Stimulated activated CD4-positive, alpha-beta T cell treated with anti-CD3 and anti-CD28 coated beads, TNF-alpha, amount 100 ng/mL, for 1 hour (primary cell): Measurements from ENCODE around the gene PRDM5.

Experiments used
- DNase-seq, 3 donors: peaks; one replicate each; pipeline ENCODE4 v3.0.0-alpha.2; 2020; ENCODE audit warnings: low read depth in 3 of 3, low spot score in 1 of 3

PRDM5 gene

DNA sequence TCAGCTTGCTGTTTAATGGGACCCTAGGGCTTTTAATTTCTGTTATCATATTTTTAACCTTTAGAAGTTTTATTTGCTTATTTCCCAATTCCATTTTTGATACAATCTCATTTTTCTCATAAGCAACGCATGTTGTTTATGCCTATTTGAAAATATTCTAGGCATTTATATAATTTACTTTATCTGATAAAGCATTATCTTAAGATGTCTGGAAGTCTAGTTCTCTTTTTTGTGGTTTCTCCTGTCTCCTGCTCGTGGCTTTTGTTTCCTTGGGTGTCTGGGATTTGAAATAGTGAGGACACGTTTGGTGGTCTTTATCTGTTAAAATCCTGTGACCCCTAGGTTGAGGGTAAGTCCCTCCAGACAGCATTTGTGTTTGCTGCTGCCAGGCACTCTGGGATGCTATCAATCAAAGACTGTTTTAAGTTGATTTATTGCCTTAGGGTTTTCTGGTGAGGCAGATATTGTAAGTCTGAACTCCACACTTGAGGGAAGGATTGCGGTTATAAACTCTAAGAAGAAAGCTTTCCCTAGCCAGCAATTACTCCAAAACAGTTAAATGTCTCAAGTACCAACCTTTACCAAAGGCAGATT lies 208.0 kb downstream of the PRDM5 start:
- no peak for DNase-seq

DNA sequence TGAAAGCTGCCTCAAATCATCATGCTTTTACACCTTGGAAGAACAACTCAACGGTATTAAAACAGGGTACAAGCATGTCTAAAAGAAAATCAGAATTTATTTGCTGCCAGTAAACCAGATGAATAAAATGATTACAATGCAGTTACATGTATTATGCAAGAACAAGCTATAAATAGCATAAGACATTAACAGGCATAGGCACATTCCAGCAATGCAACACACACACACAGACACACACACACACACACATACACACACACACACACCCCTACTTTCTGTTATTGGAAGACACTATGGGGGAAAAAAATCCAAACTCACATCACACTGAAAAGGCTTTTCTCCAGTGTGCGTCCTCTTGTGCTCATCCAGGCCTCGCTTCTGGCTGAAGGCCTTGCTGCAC lies 212.5 kb downstream of the PRDM5 start:
- DNase-seq = no peak

DNA sequence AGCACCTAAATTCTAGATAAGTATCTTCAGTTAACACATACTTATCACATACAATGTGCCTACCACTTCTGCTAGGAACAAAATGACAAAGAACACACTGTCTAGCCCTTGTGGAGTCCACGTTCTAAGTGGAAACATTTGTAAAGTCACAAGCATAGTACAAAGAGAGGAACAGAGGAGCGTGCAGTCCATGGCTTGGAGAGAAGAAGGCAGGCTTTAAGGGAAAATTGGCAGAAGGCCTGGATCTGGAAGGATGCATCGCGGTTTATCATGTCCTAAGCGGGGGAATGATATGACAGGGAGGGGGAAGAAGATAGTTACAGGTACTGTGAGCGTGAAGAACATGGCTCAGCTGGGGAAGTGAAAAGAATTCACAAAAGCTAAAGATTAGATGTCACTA lies 218.0 kb downstream of the PRDM5 start:
- DNase-seq = no peak

DNA sequence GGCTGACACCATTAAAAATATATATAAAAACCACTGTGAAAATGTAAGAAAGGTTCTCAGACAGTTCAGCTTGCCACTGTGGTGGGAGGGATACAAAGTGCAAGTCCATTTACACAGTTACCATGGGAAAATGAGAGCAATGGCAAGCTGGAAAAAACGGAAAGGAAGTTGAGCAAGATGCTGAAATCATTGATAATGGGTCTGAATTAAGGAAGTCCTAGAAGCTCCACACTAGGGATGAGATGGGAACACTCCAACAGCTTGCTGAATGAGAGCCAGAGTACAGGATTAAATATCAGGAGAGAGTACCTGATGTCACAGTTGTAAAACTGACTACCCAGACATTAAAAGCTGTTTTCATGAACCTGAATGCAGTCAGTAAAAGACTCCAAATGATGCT lies 218.6 kb downstream of the PRDM5 start:
- no peak for DNase-seq

DNA sequence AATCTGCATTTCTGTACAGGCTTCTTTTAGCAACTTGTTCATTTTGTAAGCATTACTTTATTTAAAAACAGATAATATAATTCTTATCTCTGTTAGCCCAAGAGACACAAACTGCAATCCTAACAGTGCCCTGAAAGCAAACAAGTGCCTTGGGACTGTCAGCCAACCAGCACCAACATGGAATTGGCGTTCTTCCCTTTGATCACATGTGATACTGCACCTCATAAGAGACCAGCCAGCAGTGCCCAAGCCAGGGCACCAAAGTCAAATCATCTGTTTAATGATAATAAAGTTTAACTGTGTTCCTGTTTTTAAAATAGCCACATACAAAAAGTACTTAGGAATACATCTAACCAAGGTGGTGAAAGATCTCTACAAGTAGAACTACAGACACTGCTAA lies 223.2 kb downstream of the PRDM5 start:
- DNase-seq = no peak

DNA sequence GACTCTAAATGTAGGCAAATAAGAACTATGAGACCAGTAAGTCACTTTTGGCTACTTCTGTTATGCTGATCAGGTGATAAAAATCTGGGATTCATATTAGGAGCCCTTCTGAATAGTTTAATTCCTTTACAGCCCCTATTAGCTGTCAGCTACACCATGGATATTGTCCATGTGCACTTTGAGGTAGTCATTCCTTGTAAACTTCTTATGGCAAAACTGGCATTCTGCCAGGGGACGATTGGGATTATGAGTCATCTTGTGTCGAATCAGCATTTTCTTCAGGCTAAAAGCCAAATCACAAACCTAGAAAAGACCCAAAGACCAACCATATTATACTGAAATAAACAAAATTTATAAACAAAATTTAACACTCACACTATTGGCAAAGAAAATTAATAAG lies 227.6 kb downstream of the PRDM5 start:
- no peak for DNase-seq

DNA sequence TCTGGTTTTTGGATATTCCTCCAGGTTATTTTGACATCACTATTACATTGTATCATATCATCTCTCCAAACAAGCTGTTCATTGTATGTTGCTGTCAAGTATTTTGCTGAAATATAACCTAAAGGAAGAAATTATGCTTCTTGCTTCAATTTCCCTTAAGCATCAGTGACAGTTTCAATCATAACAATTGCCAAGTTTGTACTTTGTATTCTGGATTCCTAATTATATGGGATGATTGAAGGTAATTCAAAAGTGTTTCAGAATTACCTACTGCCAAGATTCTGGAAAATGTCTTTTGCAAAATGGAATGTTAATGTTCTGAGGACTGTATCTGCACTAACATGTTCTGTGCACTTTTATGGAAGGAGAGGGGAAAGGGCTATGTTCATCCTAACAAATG lies 228.7 kb downstream of the PRDM5 start:
- DNase-seq = no peak

DNA sequence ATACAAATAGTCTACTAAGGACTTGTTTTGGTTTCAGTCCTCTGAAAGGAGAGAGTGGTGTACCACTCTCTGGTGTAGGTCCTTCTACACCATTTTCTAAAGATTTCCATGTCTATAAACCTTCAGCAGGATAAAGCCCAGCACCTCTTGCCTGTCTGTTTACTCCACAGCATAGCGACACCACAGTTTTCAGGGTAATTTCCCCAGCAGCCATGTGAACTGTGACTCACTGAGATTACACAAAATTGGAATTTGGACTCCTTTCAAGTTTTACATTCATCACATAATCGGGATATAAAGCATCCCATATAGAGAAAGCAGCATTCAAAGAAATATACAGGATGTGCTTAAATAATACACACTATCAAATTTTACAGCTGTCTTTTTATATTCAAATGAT lies 229.6 kb downstream of the PRDM5 start:
- no peak for DNase-seq

DNA sequence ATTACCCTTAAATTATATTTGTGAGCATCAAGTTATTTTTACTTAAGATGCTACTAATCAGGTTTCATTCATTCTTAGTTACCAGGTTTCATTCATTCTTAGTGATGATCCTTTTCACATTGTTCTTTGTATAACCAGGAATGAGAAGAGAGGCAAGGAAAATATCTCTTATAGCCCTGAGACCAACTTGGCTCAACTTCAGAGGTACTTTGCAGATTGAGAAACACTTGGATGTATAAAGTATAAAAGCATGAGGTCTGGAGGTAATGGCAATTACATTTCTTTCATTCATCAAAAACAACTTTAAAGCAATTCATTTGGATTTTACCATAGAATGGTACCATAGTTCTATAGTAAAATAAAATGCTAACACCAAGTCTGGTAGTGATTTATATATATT lies 231.0 kb downstream of the PRDM5 start:
- no peak for DNase-seq

DNA sequence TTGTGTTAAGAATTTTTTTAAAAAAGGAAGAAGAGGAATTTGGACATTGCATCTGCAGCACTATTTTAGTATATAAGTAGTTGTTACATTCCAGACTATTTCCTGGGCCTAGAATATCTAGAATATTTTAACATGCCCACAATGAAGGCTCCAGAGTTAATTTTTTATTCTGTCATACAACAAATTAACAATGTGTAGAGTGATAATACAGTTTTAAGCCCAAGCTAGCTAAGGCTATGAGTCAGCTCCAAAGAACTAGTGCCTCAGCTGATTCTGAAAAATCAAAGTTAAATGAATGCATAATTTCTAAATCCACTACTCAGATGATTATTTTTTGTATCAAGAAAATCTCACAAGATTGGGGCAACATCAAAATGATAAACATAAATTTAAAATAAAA lies 231.4 kb downstream of the PRDM5 start:
- DNase-seq = no peak

DNA sequence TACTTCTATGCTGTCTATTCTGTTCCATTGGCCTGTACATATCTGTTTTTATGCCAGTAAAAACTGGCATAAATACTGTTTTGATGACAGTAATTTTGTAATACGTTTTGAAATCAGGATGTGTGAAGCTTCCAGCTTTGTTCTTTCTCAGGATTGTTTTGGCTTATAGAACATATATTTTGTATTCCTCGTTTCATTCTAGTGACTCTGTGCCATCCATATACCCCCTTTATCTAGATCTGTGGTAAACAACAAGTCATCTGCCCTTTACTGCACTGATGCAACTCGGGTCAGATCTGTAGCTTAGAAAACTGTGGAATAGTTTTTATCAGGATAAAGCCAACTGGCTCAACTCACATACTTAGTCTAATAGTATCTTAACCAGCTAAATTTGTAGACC lies 233.7 kb downstream of the PRDM5 start:
- DNase-seq = no peak

DNA sequence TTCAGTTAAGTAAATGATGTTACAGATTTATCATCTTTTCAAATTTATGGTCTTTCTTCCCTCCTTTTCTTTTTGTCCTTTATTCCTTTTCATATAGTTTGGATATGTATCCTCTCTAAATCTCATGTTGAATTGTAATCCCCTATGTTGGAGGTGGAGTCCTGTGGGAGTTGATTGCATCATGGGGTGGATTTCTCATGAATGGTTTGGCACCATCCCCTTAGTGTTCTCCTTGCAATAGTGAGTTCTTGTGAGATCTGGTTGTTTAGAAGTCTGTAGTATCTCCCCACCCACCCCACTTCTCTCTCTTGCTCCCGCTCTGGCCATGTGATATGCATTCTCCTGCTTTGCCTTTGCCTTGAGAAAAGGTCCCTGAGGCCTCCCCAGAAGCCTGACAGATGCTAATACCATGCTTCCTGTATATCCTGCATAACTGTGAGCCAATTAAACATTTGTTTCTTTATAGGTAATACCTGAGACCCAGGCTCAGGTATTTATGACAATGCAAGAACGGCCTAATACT lies 236.7 kb downstream of the PRDM5 start:
- no peak for DNase-seq

DNA sequence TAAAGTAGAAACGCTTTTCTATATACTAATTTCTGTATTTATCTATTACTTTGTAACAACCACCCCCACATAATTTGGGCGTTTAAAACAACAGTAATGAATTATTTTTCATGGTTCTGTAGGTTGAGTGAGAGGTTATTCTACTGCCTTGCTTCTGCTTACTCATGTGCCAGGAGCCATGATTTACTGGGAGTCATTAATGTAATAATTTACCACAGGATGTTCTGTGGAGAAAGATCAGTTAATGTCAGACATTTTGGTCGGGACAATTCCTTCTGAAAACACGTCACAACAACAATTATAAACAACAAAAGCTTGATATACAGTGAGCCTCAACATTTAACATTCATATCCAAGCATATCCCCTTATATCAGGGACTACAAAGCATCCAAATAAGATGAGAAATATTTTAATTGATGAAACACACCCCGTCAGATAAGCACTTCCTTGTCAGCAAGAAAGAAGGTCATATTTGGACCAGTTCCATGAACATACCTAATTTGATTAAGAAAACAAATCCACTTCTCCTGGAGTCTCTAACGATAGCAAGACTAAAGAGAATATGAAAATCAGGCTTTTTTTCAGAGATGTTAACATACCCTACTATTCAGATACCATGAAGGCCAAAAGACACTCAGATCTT lies 238.5 kb downstream of the PRDM5 start:
- DNase-seq = no peak

DNA sequence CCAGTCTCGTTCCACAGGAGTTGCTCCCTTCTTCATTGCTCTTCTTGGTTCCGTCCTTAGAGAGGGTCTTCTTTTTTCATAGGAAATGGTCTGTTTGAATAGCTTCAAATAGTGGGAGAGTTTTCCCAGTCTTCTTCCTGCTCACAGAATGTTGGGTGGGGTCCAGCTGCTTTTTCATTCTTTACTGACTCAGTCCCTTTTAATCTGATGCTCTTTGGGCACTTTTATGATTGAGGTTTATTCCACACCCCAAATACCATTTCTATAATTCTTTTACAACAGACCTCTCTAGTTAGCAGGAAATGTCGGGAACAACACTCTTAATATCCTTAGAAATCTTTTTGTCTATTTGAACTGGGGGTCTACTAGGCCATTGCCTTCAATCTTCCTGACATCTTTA lies 239.5 kb downstream of the PRDM5 start:
- no peak for DNase-seq

DNA sequence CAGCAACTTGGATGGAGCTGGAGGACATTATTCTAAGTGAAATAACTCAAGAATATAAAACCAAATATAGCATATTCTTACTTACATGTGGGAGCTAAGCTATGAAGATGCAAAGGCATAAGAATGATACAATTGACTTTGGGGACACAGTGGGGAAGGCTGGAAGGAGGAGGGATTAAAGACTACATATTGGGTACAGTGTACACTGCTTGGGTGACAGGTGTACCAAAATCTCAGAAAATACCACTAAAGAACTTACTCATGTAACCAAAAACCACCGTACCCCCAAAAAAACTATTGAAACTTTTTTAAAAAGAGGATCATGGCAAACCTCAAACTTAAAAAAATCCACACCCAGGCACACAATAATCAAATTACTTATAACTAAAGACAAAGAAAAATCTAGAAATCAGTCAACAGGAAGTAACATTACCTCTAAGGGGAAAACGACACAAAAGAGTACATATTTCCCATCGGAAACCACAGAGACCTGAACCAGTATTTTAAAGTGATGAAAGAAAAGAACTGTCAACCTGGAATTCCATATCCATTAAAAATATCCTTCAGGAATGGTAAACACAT lies 241.8 kb downstream of the PRDM5 start:
- no peak for DNase-seq

DNA sequence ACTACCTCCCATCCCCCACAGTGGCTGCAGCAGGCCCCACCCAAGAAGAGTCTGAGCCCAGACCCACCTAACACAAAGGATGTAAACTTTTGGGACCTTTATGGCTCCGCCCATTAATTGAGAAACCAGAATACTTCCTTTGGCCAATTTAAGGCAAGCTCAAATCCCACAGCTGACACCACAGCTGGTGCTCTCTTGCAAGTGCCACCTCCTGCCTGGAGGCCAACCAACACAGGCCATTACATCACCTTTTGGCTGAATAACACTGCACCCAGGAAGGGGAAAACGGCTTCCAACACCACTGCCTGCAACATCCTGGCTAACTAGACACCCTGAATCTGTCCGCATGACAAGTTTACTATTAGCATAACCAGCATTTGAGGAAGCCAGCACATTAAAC lies 248.8 kb downstream of the PRDM5 start:
- no peak for DNase-seq

DNA sequence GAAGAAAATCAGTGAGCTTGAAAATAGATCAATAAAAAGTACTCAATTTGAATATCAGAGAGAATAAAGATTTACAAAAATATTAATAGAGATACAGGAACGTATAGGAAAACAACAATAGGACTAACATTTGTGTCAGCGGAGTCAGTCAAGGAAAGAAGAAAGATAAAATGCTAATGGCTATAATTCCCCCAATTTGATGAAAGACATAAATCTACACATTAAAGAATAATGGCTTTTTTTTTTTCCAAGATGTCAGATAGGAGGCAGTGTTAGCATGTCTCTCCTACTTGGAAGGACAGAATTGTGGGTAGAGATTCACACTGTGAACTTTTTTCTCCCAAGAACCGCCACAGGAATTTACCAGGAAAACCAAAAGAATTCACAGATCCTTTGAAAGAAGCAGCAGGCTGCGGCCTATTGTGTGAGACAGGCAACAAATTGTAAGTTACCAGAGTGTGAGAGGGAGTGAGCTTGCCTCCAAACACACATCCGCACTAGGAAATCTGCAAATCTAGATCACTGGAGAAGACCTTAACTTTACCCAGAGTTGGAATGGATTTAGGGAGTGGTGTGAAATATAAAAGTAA lies 249.9 kb downstream of the PRDM5 start:
- DNase-seq = no peak

DNA sequence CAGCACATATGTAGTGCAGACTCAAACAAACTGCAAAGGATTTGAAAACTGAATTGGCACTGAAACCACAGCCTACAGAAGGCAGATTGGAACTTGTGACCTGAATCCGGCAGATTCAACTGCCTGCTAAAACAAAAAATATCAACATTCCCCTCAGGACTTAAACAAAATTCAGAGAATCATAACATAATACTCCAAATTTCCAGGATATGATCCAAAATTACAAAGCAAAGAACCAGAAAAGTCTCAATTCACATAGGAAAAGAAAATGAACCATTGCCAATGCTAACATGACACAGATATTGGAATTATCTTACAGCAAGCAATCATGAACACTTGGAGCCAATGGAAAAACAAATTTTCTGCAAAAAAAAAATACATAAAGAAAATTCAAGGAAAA lies 250.4 kb downstream of the PRDM5 start:
- no peak for DNase-seq

DNA sequence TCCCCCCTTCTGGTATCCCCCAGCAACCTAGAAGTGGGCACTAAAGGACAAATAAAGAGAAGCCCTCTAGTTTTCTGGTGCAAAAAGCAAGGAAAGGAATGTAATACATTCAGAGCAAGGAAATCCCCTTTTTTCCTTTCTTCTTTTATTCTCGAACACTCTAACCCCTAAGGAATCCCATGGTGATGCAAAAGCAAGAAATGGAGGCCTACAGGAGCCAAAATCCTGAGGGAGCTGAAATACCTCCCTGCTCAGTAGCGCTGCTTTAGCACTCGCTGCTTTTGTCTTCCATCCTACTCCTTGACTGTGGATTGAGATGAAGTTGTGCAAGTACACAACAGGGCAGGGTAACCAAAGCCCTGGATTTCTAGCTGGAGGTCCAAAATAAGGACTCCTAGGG lies 251.0 kb downstream of the PRDM5 start:
- no peak for DNase-seq

DNA sequence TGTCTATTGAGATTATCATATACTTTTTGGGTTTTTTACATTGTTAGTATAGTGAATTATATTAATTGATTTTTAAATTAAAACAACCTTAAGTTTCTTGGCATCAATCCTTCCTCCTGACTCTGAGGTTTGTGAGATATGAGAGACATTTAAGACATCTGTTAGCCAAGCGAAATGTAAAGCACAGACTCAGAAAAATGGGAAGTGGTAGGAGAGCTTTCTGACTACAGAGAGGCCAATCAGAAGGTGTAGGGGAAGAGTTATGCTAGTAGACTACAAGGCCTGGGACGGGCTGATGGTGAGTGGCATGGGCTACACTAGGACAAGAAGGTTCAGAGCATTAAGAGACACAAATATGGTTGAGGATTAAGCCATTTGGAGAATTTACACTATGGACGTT lies 255.4 kb downstream of the PRDM5 start:
- DNase-seq = no peak

DNA sequence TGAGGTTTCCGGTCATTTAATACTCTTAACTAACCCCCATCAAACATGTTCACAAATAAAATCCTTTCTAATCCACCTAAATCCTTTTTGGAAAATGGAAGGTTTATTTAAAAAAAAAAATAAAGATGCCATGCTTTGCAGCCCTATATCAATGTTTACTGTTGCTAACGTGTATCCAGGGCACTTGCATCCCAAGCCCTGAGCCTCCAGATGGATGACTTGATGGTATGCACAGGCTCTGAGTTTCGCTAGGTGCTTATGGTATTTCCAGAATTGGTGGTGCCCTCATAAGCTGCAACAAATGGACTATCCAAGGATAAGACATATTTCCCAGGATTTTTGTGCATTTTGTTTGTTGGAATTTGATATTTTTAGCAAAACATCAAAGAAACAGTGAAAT lies 257.7 kb downstream of the PRDM5 start:
- DNase-seq = no peak

DNA sequence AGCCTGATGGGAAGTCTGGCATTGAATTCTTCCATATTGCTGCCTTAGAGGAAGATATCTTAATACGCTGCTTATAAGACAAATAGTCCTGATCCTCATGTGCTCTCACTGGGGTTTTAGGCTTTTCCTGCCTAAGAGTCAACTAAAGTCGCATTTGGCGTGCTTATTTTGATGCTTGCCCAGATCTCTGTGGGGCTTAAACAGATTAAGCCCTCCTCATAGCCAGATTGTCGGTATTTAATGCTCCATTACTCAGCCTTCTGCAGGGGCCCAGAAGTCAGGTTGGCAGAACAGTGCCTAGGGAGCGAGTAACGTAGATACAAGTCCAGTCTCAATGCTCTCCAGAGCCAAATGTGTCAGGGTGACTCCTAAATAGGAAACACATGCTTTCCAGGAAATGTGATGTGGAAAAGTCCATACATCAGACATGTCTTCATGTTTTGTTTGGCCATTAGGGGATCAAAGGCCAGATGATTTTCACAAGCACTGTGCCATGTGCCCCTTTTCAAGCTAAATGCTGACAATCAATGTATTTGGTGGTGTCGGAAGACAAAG lies 262.8 kb downstream of the PRDM5 start:
- DNase-seq = no peak
